Kidney (tissue), 14 donors: ENCODE data around the gene H2BK1. TPM values are rescaled to one million over a fixed set of nuclear protein-coding genes. Genes with fewer than 3 reads are reported as not detected.

Experiments used
- DNase-seq, 5 donors: peaks; one replicate each; pipeline ENCODE4 v3.0.0-alpha.2; 2013 to 2020
- FAIRE-seq: peaks from 2 replicates; lab custom pipeline; 2012; peaks lifted over from hg19 to GRCh38; lab: Jason Lieb, UNC
- H3K27ac ChIP-seq, 2 donors: one replicate each; pipeline ENCODE4 v1.7.0; 2013; ENCODE audit warnings: low read depth in 2 of 2, low read length in 2 of 2, inconsistent platforms in 1 of 2
- H3K27me3 ChIP-seq: one replicate; pipeline ENCODE4 v1.7.1; 2013; ENCODE audit warnings: low read length, inconsistent platforms; ENCODE audit not compliant: control insufficient read depth, insufficient read depth
- H3K36me3 ChIP-seq, 3 donors: one replicate each; pipeline versions ENCODE4 v1.7.0 to v1.7.1; 2013; ENCODE audit warnings: low read length in 3 of 3, control low read depth in 1 of 3, inconsistent platforms in 1 of 3; ENCODE audit not compliant: insufficient read depth in 3 of 3, control insufficient read depth in 2 of 3
- H3K4me1 ChIP-seq, 3 donors: one replicate each; pipeline versions ENCODE4 v1.7.0 to v1.7.1; 2013; ENCODE audit warnings: low read length in 3 of 3, inconsistent platforms in 1 of 3, low read depth in 1 of 3; ENCODE audit not compliant: control insufficient read depth in 2 of 3, insufficient read depth in 2 of 3
- H3K4me3 ChIP-seq, 3 donors: one replicate each; pipeline versions ENCODE4 v1.7.0 to v1.8.1; 2013; ENCODE audit warnings: low read length in 3 of 3, control low read depth in 1 of 3, inconsistent platforms in 1 of 3
- H3K9ac ChIP-seq, 3 donors: one replicate each; pipeline versions ENCODE4 v1.7.0 to v1.7.1; 2013; ENCODE audit warnings: low read length in 3 of 3, control low read depth in 1 of 3, inconsistent platforms in 1 of 3
- H3K9me3 ChIP-seq, 3 donors: one replicate each; pipeline versions ENCODE4 v1.7.0 to v1.7.1; 2013; ENCODE audit warnings: low read length in 3 of 3, control low read depth in 1 of 3, inconsistent platforms in 1 of 3; ENCODE audit not compliant: control insufficient read depth in 2 of 3, insufficient read depth in 1 of 3
- intact Hi-C: fragments of 100-400 bp; cut with DNase I; formaldehyde crosslinking; loops from one replicate; pipeline ENCODE4 v1.11.1; 2022
- polyA plus RNA-seq: library from polyadenylated mRNA; stranded (reverse); fragments of 350-450 nt; fragmentation: Illumina TruSeq; extraction: RNeasy Lipid Tissue Mini Kit (QIAGEN cat#74804); gene quantifications from one replicate; pipeline ENCODE4 v1.2.3, GENCODE V29; 2014; ENCODE audit warnings: low read depth, low replicate concordance; ENCODE audit not compliant: insufficient read depth
- total RNA-seq: library from RNA; stranded (reverse); fragmentation: NEBNext Ultra II Directional; extraction: Animal tissue kit (Norgen Biotek cat#: 25700); gene quantifications from one replicate; pipeline ENCODE4 v1.2.1, GENCODE V29; 2021
- TF ChIP-seq, protein P1 (sequence below): IDR thresholded peaks from 3 replicates; pipeline ENCODE4 v1.5.1; 2012; ENCODE audit warnings: mild to moderate bottlenecking, moderate library complexity, borderline replicate concordance; ENCODE audit not compliant: insufficient read depth; ENCODE audit errors: extremely low read depth
- donor health status: control.
- donor health status: control.
- donor health status: control.
- donor health status: control.
- donor health status: control.
- donor health status: DM: yes; HTN: yes; CAD: no.
- donor health status: Normal renal cell carcinoma (clear cell type).

H2BK1 gene
- total and polyA plus RNA-seq, 2 donors from 2014 or later = not detected

DNA sequence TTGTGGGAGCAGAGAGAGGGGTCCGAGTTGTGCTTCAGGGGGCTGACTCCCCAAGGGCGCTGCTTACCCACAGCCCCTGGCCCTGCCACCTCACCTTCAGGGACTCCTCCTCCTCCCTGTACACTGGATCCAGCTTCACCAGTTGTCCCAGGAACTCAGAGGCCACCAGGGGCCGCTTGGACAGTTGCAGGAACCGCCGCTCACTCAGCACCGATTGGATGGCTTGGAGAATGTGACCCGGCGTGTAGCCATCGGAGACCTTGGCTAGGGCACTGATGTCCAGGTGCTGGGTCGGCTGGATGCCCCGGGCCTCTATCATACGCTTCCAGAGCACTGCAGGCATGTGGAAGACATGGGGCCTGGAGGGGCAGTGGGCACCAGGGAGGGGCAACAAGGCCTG is 18.7 kb downstream of the H2BK1 start:
- Histone ChIP-seq H3K4me3 (no peak overlapping the region), H3K36me3 (no peaks in the 10 kb centered on the region), H3K9me3 (no peaks in the 10 kb centered on the region), H3K27me3 (no peaks in the 10 kb centered on the region), H3K9ac (no peak overlapping the region), H3K27ac (no peak overlapping the region), H3K4me1 (no peaks in the 10 kb centered on the region)
- no peak for FAIRE-seq
- intact Hi-C loops = no loop called here
- TF ChIP-seq, protein P1, sequence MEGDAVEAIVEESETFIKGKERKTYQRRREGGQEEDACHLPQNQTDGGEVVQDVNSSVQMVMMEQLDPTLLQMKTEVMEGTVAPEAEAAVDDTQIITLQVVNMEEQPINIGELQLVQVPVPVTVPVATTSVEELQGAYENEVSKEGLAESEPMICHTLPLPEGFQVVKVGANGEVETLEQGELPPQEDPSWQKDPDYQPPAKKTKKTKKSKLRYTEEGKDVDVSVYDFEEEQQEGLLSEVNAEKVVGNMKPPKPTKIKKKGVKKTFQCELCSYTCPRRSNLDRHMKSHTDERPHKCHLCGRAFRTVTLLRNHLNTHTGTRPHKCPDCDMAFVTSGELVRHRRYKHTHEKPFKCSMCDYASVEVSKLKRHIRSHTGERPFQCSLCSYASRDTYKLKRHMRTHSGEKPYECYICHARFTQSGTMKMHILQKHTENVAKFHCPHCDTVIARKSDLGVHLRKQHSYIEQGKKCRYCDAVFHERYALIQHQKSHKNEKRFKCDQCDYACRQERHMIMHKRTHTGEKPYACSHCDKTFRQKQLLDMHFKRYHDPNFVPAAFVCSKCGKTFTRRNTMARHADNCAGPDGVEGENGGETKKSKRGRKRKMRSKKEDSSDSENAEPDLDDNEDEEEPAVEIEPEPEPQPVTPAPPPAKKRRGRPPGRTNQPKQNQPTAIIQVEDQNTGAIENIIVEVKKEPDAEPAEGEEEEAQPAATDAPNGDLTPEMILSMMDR = no peak
- no peak for DNase-seq

GRCh38 chr7:151189038-151189437 is 21.2 kb downstream of the H2BK1 start:
- H3K9ac ChIP-seq = no peak overlapping the region
- H3K4me1 ChIP-seq = no peaks in the 10 kb centered on the region
- no peaks in the 10 kb centered on the region for H3K36me3 ChIP-seq
- no peaks in the 10 kb centered on the region for H3K27me3 ChIP-seq
- H3K9me3 ChIP-seq = no peaks in the 10 kb centered on the region
- TF ChIP-seq, protein P1 = no peak
- no peak overlapping the region for H3K4me3 ChIP-seq
- no peak overlapping the region for H3K27ac ChIP-seq
- no peak for DNase-seq
- intact Hi-C loops = no loop called here
- no peak for FAIRE-seq

DNA sequence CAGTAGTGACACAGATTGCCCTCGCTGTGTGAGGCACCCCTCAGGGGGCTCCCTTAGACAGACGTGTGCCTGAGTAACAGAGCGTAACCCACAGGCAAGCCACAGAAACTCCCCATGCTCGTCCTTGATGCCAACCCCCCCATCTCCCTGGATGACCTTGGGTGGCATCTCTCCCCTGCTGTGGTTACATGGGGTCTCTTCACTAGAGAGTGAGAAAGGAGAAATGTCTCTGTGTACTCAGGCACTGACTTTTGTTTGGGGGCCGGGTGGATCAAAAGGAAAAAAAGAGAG is 22.1 kb downstream of the H2BK1 start:
- DNase-seq = no peak
- intact Hi-C loops = no loop called here
- Histone ChIP-seq H3K36me3 (no peaks in the 10 kb centered on the region), H3K9me3 (no peaks in the 10 kb centered on the region), H3K4me1 (no peaks in the 10 kb centered on the region), H3K4me3 (no peak overlapping the region), H3K9ac (no peak overlapping the region), H3K27ac (no peak overlapping the region), H3K27me3 (no peaks in the 10 kb centered on the region)
- TF ChIP-seq, protein P1 = no peak
- FAIRE-seq = no peak
